H1 (cell line): ENCODE measurements around the gene WDR37. TPM values are rescaled to one million over a fixed set of nuclear protein-coding genes. Genes with fewer than 3 reads are reported as not detected.

ENCODE experiments used
- BACH1 ChIP-seq: IDR thresholded peaks from 2 replicates; pipeline ENCODE4 v1.6.1; 2012; ENCODE audit warnings: low read length, improper control_type of control experiment
- CTBP2 ChIP-seq: IDR thresholded peaks from 2 replicates; pipeline ENCODE4 v1.7.0; 2011; ENCODE audit warnings: borderline replicate concordance, mild to moderate bottlenecking, moderate library complexity, mixed read lengths, low read length; ENCODE audit not compliant: insufficient read depth, insufficient read length
- NRF1 ChIP-seq: IDR thresholded peaks from 2 replicates; pipeline ENCODE4 v1.6.1; 2011; ENCODE audit warnings: mild to moderate bottlenecking, low read depth, low read length, improper control_type of control experiment
- YY1 ChIP-seq: IDR thresholded peaks from 2 replicates; pipeline ENCODE4 v1.6.1; 2011; ENCODE audit warnings: low read depth, mild to moderate bottlenecking, low read length
- polyA plus RNA-seq, 7 experiments: library from polyadenylated mRNA; depleted of rRNA in 3 of 7; stranded (reverse) in 5 of 7; unstranded in 2 of 7; fragments of >200 nt in 5 of 7; fragments of 200-250 nt in 2 of 7; gene quantifications; 1 replicate in 5 of 7; 2 replicates in 1 of 7; 4 replicates in 1 of 7; pipeline versions ENCODE4 v1.2.1 to v1.2.3, GENCODE V29; 2011 to 2013; ENCODE audit warnings: missing spikeins in 2 of 7, mixed read lengths in 2 of 7
- total RNA-seq: library from RNA; stranded (reverse); fragmentation: NEBNext Ultra II Directional; extraction: Animal tissue kit (Norgen Biotek cat#: 25700); gene quantifications from 2 replicates; pipeline ENCODE4 v1.2.1, GENCODE V29; 2021
- TF ChIP-seq, protein P1 (sequence below): IDR thresholded peaks from 2 replicates; pipeline ENCODE4 v1.6.1; 2011; ENCODE audit warnings: low read length, improper control_type of control experiment

The WDR37 gene
- total and polyA plus RNA-seq, 2 of the 8 experiments (the other 6 are each of a cell fraction or from before 2014, with no cell fraction given), result 9.6 to 12.0 TPM

- TF ChIP-seq CTBP2 (no peak), BACH1 (no peak), YY1 (no peak), NRF1 (no peak)
- TF ChIP-seq, protein P1, sequence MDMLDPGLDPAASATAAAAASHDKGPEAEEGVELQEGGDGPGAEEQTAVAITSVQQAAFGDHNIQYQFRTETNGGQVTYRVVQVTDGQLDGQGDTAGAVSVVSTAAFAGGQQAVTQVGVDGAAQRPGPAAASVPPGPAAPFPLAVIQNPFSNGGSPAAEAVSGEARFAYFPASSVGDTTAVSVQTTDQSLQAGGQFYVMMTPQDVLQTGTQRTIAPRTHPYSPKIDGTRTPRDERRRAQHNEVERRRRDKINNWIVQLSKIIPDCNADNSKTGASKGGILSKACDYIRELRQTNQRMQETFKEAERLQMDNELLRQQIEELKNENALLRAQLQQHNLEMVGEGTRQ, result no peak
These were observed 58.1 kb downstream of the WDR37 start (continued) for GRCh38 chr10:1114315-1114714.
